ENCODE results near the gene PLSCR3.
"Not testable (repeated sequence)": the region's sequence is repeated elsewhere in the genome, so short reads cannot be mapped to it uniquely, and the experiment has no call there.

PLSCR3 gene

DNA sequence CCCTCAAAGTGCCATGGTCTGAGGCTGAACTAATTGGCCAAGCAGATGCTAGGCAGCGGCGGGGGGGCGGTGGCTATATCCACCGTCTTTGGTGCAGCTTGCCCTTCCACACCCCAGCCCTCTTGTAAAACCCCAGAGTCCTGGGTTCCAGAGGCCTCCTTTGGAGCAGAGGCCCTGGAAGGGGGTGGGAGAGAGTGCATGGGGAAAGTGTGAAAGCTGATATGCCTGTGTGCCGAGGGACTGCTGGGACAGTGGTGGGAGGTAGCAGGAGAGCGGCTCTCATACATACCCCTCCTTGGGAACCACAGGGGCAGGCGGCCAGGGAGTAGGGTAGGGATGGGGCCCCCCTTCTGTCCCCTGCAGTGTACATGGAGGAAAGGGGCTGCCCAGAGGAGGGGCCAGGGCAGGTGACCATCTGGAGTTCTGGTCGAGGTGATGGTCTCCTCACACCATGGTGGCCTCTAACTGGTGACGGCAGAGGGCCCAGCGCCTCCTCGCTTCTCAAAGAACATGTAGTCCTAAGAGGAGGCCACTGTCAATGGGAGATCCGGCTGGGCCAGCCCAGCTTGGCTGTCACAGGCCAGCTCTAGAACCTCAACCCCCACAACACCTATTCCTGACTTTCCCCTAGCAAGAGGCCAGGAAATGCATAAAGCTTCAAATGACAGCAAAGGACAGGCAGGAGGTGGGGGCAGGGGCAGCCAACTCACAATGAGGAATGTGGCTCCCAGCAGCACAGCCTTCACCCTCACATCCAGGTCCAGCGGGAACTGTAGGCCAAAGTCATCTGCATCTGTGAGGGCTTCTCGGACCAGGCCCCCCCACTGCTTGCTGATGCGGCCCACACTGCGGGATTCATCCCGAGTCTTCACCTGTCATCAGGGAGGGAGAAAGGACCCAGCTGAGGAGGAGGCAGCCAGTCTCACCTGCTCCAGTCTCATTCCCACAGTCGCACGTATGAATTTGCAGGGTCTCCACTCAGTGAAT lies 4.1 kb downstream of the PLSCR3 start:
- Histone ChIP-seq H3K9me3 (ENCODE audit: control insufficient read depth, insufficient read depth, low read length) (no peaks in the 10 kb centered on the region), H3K4me1 (ENCODE audit: insufficient read depth, low read length) (peaks cover 6% of the 10 kb centered on the region; the same call in 1 of the 2 replicates), H3K36me3 (ENCODE audit: insufficient read depth, low read length) (peaks cover 3% of the 10 kb centered on the region; the same call in 1 of the 2 replicates), H3K9ac (ENCODE audit: low read depth, low read length) (no peak overlapping the region)

DNA sequence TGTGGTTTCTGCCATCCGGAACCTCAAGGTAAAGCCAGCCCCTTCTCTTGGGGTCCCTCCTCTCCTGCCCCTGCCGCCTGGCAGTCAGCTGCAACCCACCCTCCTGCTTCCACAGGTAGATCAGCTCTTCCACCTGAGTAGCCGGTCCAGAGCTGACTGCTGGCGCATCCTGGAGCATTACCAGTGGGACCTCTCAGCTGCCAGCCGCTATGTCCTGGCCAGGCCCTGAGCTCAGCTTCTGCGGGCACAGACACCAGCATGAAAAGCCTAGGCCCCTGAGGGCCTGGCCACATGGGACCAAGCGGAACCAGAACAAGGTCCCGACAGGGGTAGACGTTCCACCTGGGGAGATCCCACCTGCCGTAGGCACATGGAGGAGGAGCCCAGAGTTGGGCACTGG lies 5.5 kb downstream of the PLSCR3 start:
- H3K4me1 ChIP-seq (ENCODE audit: insufficient read depth, low read length), result peaks cover 6% of the 10 kb centered on the region; the same call in 1 of the 2 replicates
- H3K36me3 ChIP-seq (ENCODE audit: insufficient read depth, low read length), result peaks cover 3% of the 10 kb centered on the region; the same call in 1 of the 2 replicates
- no peaks in the 10 kb centered on the region for H3K9me3 ChIP-seq (ENCODE audit: control insufficient read depth, insufficient read depth, low read length)
- H3K9ac ChIP-seq (ENCODE audit: low read depth, low read length), result no peak overlapping the region

DNA sequence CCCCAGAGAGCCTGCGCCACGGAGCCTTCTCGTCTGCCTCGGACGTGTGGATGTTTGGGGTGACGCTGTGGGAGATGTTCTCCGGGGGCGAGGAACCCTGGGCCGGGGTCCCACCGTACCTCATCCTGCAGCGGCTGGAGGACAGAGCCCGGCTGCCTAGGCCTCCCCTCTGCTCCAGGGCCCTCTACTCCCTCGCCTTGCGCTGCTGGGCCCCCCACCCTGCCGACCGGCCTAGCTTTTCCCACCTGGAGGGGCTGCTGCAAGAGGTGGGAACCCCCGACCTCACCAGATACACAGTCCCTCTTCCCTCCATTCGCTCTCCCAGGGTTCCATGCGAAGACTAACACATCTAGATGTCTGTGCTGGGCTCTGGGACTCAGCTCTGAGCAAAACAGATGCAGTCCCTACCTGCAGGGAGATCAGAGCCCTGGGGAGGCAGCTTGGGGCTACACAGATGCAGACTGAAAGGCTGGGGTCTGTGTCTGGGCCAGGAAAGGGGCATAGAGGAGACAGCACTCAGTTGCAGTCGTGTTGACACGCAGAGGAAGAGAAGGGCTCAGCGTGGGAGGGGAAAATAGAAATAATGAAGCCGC lies 9.7 kb downstream of the PLSCR3 start:
- no peaks in the 10 kb centered on the region for H3K4me1 ChIP-seq (ENCODE audit: insufficient read depth, low read length)
- 0 out of 2 replicates have a peak, but pooled peaks cover 1% of the 10 kb centered on the region for H3K9me3 ChIP-seq (ENCODE audit: control insufficient read depth, insufficient read depth, low read length)
- peak overlapping the region; percentile 64 for H3K9ac ChIP-seq (ENCODE audit: low read depth, low read length)
- no peaks in the 10 kb centered on the region; the same call in 1 of the 2 replicates for H3K36me3 ChIP-seq (ENCODE audit: insufficient read depth, low read length)

DNA sequence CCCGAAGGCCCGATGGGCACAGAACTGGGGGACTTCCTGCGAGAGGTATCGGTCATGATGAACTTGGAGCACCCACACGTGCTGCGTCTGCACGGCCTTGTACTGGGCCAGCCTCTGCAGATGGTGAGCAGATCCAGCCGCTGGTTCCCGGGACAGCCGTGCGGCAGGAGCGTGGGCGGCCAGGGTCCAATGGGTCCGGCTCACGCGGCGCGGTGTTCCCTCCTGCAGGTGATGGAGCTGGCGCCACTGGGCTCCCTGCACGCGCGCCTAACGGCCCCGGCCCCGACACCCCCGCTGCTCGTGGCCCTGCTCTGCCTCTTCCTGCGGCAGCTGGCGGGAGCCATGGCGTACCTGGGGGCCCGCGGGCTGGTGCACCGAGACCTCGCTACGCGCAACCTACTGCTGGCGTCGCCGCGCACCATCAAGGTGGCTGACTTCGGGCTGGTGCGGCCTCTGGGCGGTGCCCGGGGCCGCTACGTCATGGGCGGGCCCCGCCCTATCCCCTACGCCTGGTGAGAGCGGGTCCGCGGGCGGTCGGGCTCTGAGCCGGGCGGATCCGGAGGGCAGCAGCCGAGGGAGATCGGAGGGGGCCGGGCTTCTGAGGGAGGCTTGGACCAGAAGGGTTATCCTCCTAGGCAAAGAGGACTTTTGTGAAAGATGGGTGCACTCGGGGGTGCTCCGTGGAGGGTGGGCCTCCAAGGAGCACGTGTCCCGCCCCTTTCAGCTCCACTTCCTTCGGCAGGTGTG lies 10.4 kb downstream of the PLSCR3 start:
- H3K9me3 ChIP-seq (ENCODE audit: control insufficient read depth, insufficient read depth, low read length), result 0 out of 2 replicates have a peak, but pooled peaks cover 5% of the 10 kb centered on the region
- no peaks in the 10 kb centered on the region for H3K4me1 ChIP-seq (ENCODE audit: insufficient read depth, low read length)
- H3K36me3 ChIP-seq (ENCODE audit: insufficient read depth, low read length), result no peaks in the 10 kb centered on the region; the same call in 1 of the 2 replicates
- peak overlapping the region; percentile 64 for H3K9ac ChIP-seq (ENCODE audit: low read depth, low read length)

DNA sequence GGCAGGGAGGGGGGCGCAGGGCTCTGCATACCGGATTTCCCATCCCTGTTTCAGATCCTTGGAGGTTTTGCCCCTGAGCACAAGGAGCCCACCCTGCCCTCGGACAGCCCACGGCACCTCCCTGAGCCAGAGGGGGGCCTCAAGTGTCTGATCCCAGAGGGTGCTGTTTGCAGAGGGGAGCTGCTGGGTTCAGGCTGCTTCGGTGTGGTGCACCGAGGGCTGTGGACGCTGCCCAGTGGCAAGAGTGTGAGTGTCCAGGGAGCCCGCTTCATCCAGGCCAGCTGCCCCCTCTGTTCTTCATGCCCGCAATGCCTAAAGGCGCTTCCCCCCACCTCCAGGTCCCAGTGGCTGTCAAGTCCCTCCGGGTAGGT lies 11.0 kb downstream of the PLSCR3 start:
- H3K9me3 ChIP-seq (ENCODE audit: control insufficient read depth, insufficient read depth, low read length), result 0 out of 2 replicates have a peak, but pooled peaks cover 5% of the 10 kb centered on the region
- H3K36me3 ChIP-seq (ENCODE audit: insufficient read depth, low read length), result no peaks in the 10 kb centered on the region; the same call in 1 of the 2 replicates
- no peak overlapping the region; the same call in 1 of the 2 replicates for H3K9ac ChIP-seq (ENCODE audit: low read depth, low read length)
- H3K4me1 ChIP-seq (ENCODE audit: insufficient read depth, low read length), result no peaks in the 10 kb centered on the region

DNA sequence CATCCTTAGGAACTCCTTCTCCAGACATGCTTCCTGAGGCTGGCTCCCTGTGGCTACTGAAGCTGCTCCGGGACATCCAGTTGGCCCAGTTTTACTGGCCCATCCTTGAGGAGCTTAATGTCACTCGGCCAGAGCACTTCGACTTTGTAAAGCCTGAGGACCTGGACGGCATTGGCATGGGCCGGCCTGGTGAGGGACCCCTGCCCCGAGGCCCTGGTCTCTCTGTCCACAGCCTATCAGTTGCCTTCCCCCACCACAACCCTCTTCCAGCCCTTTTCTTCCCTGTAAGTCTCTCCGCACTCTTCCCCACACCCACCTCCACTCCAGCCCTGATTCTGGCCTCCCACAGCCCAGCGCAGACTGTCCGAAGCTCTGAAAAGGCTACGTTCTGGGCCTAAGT lies 11.4 kb downstream of the PLSCR3 start:
- no peak overlapping the region for H3K9ac ChIP-seq (ENCODE audit: low read depth, low read length)
- H3K4me1 ChIP-seq (ENCODE audit: insufficient read depth, low read length), result no peaks in the 10 kb centered on the region
- H3K36me3 ChIP-seq (ENCODE audit: insufficient read depth, low read length), result no peaks in the 10 kb centered on the region; the same call in 1 of the 2 replicates
- H3K9me3 ChIP-seq (ENCODE audit: control insufficient read depth, insufficient read depth, low read length), result 0 out of 2 replicates have a peak, but pooled peaks cover 5% of the 10 kb centered on the region

DNA sequence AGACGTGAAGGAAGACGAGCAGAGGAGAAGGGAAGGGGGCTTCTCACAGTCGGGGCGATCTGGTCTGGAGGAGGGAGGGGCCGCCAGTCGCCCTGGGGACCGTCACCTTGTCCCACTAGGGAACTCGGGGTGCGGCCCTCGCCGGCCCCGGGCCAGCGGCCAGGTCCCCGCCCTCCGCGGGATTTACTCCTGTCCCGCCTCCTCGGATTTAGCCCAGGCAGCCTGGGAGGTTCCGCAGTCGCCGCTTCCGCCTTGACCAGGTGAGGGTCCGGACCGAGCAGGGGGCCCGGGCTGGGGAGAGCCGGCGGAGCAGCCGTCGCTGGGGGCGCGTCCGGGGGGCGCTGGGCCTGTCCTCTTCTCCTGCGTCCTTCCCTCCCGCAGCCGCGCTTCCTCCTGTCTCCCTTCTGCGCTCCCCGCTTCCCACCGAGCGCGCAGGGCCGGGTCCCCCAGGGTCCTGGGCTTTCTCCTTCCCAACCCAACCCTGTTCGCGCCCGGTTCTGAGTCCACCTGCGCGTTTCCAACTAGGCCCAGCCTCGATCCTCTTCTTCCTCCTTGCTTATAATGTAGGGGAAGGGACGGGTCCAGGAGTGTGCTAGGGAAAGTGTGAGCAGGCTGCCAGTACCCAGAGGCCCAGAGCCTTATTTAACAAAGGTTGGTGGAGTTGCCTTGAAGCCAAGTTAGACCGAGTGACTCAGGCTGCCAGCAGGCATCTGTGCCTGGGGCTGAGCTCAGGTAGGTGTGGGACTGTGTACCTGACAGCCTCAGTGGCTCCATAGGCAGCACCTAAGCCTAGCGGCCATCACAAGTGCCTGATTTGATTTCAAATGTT lies 13.3 kb downstream of the PLSCR3 start, which contains the start of gene TNK1:
TNK1 (plus strand) TSS at position 235 of the 829 bp plus-strand sequence. CDS start 1,838 bp downstream, outside the sequence.
- Histone ChIP-seq H3K9me3 (ENCODE audit: control insufficient read depth, insufficient read depth, low read length) (0 out of 2 replicates have a peak, but pooled peaks cover 5% of the 10 kb centered on the region), H3K4me1 (ENCODE audit: insufficient read depth, low read length) (no peaks in the 10 kb centered on the region), H3K9ac (ENCODE audit: low read depth, low read length) (peak within 1 kb of the TSS; percentile 57; the same call in 1 of the 2 replicates), H3K36me3 (ENCODE audit: insufficient read depth, low read length) (no peaks in the 10 kb centered on the region)

DNA sequence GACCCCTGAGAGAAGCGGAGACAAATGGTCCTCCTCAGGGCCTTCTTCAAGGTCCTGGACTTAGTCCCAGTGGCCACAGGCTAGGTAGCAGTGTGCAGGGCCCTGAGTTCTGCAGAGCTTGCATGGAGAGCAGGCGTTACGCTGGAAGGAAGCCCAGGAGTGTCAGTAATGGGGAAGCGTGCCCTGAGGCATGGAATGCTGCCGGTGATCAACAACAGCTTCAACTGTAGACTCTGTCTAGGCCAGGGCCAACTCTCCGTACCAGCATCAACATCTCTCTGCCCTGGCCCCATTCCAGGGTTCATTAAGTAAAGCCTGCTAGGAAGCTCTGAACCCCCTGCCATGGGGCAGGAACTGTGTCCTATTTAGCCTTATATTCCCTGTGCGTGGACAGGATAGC lies 14.0 kb downstream of the PLSCR3 start:
- H3K36me3 ChIP-seq (ENCODE audit: insufficient read depth, low read length), result no peaks in the 10 kb centered on the region
- H3K4me1 ChIP-seq (ENCODE audit: insufficient read depth, low read length), result no peaks in the 10 kb centered on the region
- peak overlapping the region; percentile 57; the same call in 1 of the 2 replicates for H3K9ac ChIP-seq (ENCODE audit: low read depth, low read length)
- 0 out of 2 replicates have a peak, but pooled peaks cover 5% of the 10 kb centered on the region for H3K9me3 ChIP-seq (ENCODE audit: control insufficient read depth, insufficient read depth, low read length)

DNA sequence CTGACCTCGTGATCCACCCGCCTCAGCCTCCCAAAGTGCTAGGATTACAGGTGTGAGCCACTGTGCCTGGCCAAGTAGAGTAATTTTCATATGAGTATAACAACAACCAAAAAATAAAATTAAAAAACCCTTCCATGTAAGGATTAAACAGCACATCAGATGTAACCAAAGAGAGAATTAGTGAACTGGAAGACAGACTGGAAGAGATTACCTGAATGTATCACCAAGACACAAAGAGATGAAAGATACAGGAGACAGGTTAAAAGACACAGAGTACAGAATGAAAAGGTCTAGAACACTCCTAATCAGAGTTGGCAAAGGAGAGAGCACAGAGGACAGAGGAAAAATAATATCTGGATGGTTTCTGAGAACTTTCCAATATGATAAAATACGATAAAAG lies 15.2 kb downstream of the PLSCR3 start:
- Histone ChIP-seq H3K4me1 (ENCODE audit: insufficient read depth, low read length) (no peaks in the 10 kb centered on the region), H3K9ac (ENCODE audit: low read depth, low read length) (no peak overlapping the region), H3K9me3 (ENCODE audit: control insufficient read depth, insufficient read depth, low read length) (0 out of 2 replicates have a peak, but pooled peaks cover 5% of the 10 kb centered on the region), H3K36me3 (ENCODE audit: insufficient read depth, low read length) (no peaks in the 10 kb centered on the region)

DNA sequence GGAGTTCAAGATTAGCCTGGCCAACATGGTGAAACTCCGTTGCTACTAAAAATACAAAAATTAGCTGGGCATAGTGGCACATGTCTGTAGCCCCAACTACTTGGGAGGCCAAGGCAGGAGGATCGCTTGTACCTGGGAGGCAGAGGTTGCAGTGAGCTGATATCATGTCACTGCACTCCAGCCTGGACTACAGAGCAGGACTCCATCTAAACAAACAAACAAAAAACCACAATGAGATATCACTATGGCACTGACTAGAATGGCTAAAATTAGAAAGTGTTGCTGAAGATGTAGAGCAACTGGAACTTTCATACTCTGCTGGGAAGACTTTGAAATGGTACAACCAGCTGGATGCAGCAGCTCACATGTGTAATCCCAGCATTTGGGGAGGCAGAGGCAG lies 20.0 kb downstream of the PLSCR3 start:
- H3K9me3 ChIP-seq (ENCODE audit: control insufficient read depth, insufficient read depth, low read length), result 0 out of 2 replicates have a peak, but pooled peaks cover 2% of the 10 kb centered on the region
- no peaks in the 10 kb centered on the region for H3K4me1 ChIP-seq (ENCODE audit: insufficient read depth, low read length)
- no peak overlapping the region for H3K9ac ChIP-seq (ENCODE audit: low read depth, low read length)
- no peaks in the 10 kb centered on the region for H3K36me3 ChIP-seq (ENCODE audit: insufficient read depth, low read length)

DNA sequence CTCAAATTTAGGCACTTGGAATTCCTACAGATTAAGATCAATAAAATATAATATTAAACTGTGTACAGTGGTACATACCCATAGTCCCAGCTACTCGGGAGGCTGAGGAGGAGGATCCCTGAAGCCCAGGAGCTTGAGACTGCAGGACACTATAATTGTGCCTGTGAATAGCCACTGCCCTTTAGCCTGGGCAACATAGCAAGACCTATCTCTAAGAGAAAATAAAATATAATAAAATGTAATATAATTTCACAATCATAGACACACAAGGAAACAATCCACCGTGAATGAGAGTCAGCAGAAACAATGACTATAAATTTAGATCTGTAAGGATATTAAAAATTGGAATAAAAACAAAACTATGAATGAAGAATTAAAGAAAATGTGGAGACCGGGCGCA lies 23.5 kb downstream of the PLSCR3 start:
- Histone ChIP-seq H3K9ac (ENCODE audit: low read depth, low read length) (no peak overlapping the region), H3K36me3 (ENCODE audit: insufficient read depth, low read length) (no peaks in the 10 kb centered on the region), H3K4me1 (ENCODE audit: insufficient read depth, low read length) (peaks cover 7% of the 10 kb centered on the region), H3K9me3 (ENCODE audit: control insufficient read depth, insufficient read depth, low read length) (no peaks in the 10 kb centered on the region)

DNA sequence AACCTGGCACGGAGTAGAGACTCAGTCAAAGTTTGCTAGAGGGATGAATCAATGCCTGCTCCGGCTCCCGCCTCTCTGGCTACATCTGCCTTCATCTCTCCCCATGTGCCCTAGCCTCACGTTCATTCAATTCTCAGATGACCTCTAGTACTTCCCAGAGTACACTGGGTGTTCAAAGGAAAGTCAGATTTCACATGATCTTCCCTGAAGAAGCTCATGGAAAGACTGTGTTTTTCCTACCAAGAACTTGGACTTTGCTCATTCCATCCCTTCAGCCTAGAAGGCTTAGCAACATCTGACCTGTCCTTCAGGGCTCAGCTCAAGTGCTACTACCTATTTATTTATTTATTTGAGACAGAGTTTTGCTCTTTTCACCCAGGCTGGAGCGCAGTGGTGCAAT lies 24.5 kb downstream of the PLSCR3 start:
- Histone ChIP-seq H3K4me1 (ENCODE audit: insufficient read depth, low read length) (peaks cover 7% of the 10 kb centered on the region), H3K9ac (ENCODE audit: low read depth, low read length) (no peak overlapping the region), H3K9me3 (ENCODE audit: control insufficient read depth, insufficient read depth, low read length) (no peaks in the 10 kb centered on the region), H3K36me3 (ENCODE audit: insufficient read depth, low read length) (no peaks in the 10 kb centered on the region)

DNA sequence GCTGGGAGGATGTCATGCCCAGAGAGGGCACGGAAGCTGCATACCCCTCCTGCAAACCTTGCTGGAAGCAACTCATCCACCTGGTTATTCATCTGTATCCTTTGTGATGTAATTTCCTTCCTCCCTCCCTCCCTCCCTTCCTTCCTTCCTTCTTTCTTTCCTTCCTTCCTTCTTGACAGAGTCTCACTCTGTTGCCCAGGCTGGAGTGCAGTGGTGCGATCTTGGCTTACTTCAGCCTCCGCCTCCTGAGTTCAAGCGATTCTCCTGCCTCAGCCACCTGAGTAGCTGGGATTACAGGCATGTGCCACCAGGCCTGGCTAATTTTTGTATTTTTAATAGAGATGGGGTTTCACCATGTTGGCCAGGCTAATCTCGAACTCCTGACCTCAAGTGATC lies 25.7 kb downstream of the PLSCR3 start:
- H3K9ac ChIP-seq (ENCODE audit: low read depth, low read length); H3K4me1 ChIP-seq (ENCODE audit: insufficient read depth, low read length); H3K36me3 ChIP-seq (ENCODE audit: insufficient read depth, low read length); H3K9me3 ChIP-seq (ENCODE audit: control insufficient read depth, insufficient read depth, low read length): not testable (repeated sequence)
